IMR-90 (cell line): ENCODE results near the gene LNX1.

Experiments used
- FOS ChIP-seq: fragments of 150-350 bp; IDR thresholded peaks from 2 replicates; pipeline ENCODE4 v1.6.1; 2016; ENCODE audit warnings: low read depth, low read length
- MAZ ChIP-seq: IDR thresholded peaks from 2 replicates; pipeline ENCODE4 v1.6.1; 2012; ENCODE audit warnings: low read depth, mild to moderate bottlenecking, low read length, improper control_type of control experiment, moderate library complexity, borderline replicate concordance
- POLR2A ChIP-seq: IDR thresholded peaks from 2 replicates; pipeline ENCODE4 v1.6.1; 2012; ENCODE audit warnings: mild to moderate bottlenecking, low read depth, low read length
- RAD21 ChIP-seq: IDR thresholded peaks from 2 replicates; pipeline ENCODE4 v1.6.1; 2012; ENCODE audit warnings: low read length, improper control_type of control experiment
- SMC3 ChIP-seq: fragments of 150-350 bp; IDR thresholded peaks from 2 replicates; pipeline ENCODE4 v1.6.1; 2016; ENCODE audit warnings: low read depth, mild to moderate bottlenecking, antibody characterized with exemption, low read length, moderate library complexity
- TF ChIP-seq, protein P1 (sequence below): conservative IDR thresholded peaks from 2 replicates; pipeline ENCODE4 v1.5.1; 2012; ENCODE audit warnings: mild to moderate bottlenecking, low read depth, low read length, improper control_type of control experiment
- TF ChIP-seq, protein P2 (sequence below): fragments of 150-350 bp; IDR thresholded peaks from 2 replicates; pipeline ENCODE4 v1.6.1; 2017; ENCODE audit warnings: mild to moderate bottlenecking, antibody characterized with exemption, low read length, low read depth

DNA sequence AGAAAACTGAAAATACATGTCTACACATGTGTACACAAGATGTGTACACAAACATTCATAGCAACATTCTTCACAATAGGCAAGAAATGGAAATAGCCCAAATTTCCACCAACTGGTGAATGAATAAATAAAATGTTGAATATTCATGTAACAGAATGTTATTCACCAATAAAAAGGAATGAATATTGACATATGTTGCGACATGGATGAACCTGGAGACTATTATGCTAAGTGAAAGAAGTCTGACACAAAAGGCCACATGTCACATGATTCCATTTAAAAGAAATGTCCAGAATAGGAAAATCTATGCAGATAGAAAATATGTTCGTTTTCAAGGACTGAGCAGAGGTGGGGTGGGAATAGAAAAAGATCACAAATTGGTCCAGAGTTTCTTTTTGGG is 34.6 kb upstream of the LNX1 start:
- TF ChIP-seq SMC3 (no peak), POLR2A (no peak), RAD21 (no peak), FOS (no peak), MAZ (no peak)
- TF ChIP-seq, protein P1, sequence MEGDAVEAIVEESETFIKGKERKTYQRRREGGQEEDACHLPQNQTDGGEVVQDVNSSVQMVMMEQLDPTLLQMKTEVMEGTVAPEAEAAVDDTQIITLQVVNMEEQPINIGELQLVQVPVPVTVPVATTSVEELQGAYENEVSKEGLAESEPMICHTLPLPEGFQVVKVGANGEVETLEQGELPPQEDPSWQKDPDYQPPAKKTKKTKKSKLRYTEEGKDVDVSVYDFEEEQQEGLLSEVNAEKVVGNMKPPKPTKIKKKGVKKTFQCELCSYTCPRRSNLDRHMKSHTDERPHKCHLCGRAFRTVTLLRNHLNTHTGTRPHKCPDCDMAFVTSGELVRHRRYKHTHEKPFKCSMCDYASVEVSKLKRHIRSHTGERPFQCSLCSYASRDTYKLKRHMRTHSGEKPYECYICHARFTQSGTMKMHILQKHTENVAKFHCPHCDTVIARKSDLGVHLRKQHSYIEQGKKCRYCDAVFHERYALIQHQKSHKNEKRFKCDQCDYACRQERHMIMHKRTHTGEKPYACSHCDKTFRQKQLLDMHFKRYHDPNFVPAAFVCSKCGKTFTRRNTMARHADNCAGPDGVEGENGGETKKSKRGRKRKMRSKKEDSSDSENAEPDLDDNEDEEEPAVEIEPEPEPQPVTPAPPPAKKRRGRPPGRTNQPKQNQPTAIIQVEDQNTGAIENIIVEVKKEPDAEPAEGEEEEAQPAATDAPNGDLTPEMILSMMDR, result no peak
- TF ChIP-seq, protein P2, sequence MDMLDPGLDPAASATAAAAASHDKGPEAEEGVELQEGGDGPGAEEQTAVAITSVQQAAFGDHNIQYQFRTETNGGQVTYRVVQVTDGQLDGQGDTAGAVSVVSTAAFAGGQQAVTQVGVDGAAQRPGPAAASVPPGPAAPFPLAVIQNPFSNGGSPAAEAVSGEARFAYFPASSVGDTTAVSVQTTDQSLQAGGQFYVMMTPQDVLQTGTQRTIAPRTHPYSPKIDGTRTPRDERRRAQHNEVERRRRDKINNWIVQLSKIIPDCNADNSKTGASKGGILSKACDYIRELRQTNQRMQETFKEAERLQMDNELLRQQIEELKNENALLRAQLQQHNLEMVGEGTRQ, result no peak
